ENCODE results near the gene SLIT1. TPM values are rescaled to one million over a fixed set of nuclear protein-coding genes. Genes with fewer than 3 reads are reported as not detected.

SLIT1 gene
- total RNA-seq, 1 experiment from 2014 or later: 1.0 TPM

DNA sequence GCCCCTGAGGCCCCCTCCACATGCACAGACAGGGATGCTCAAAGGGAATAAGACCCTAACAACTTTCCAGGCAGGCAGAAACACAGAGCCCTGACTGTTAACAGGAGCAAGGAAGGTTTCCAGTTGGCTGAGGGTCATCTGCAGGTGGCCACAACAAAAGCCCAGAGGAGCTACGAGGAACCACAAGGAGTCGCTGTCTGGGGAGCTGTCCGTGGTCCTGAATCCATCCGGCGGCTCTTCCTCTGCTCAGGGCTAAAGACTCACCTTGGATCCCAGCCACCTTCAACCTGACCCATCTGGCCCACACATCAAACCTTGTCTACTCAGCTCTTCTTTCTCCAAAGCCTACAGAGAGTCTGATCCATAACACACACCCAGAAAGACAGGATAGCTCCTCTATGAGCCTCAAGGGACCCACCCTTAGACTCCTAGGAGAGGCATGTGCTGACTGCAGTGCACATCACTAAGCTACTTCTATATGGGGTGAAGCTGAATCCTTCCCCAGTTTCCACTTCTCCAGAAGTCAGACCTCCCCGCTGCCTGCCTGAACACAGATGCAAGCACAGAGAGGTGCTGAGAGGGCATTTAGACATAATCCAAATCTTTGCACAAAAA lies 104.0 kb downstream of the SLIT1 start:
- no peaks in the 10 kb centered on the region for H3K79me2 ChIP-seq (ENCODE audit: low read length)
- no peak overlapping the region for H3K9ac ChIP-seq (ENCODE audit: low read length)
- no peaks in the 10 kb centered on the region for H3K9me3 ChIP-seq (ENCODE audit: low read length)
- H3K27me3 ChIP-seq (ENCODE audit: low read length): no peaks in the 10 kb centered on the region
- H3K4me2 ChIP-seq (ENCODE audit: low read depth, low read length, poor library complexity, severe bottlenecking): no peak overlapping the region
- H3K4me1 ChIP-seq (ENCODE audit: low read length): no peaks in the 10 kb centered on the region
- no peak overlapping the region for H3K27ac ChIP-seq (ENCODE audit: low read length)
- H3K4me3 ChIP-seq (ENCODE audit: low read length): no peak overlapping the region
- H3K9me2 ChIP-seq (replicated peaks; ENCODE audit: insufficient read depth, low read length): no peaks in the 10 kb centered on the region
- no peaks in the 10 kb centered on the region for H3K36me3 ChIP-seq (ENCODE audit: insufficient read depth, low read length)
- H4K20me1 ChIP-seq (ENCODE audit: insufficient read depth, low read depth, low read length): no peaks in the 10 kb centered on the region
- H2AFZ ChIP-seq (ENCODE audit: low read length): no peak overlapping the region
- peak; percentile 79 for DNase-seq

DNA sequence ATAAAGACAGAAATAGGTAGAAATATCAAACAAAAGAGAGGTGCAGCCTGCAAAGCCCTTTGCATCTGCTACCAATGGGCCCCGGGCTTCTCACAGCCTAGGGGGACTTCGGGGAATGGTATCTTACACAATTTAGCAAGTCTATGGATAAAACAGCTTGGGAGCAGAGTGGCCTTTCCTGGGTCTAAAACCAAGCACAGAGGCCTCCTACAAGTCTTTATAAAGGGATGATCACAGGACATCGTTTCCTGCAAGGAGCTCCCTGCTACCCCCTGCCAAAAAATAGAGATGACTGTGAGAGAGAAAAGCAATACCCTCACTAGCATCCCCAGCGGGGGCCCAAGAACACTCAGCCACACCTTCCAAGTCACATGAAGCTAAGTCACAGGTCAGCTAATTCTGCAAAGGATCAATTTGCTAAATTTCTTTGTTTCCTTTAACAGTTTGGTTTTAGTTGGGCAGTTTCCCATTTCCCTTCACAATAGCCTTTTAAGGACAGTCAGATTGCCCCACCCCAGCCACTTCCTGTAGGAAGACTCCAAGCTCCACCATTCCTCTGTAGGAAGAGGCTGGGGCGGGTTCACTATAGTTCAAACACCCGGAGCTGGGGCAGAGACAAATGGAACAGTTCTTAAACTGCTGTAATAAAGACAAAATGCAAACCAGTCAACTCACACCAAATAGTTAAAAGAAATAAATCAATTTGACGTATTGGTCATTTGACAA lies 105.5 kb downstream of the SLIT1 start:
- no peaks in the 10 kb centered on the region for H3K9me2 ChIP-seq (replicated peaks; ENCODE audit: insufficient read depth, low read length)
- no peak for DNase-seq
- no peaks in the 10 kb centered on the region for H3K4me1 ChIP-seq (ENCODE audit: low read length)
- no peaks in the 10 kb centered on the region for H3K79me2 ChIP-seq (ENCODE audit: low read length)
- no peaks in the 10 kb centered on the region for H3K27me3 ChIP-seq (ENCODE audit: low read length)
- no peak overlapping the region for H3K4me2 ChIP-seq (ENCODE audit: low read depth, low read length, poor library complexity, severe bottlenecking)
- H4K20me1 ChIP-seq (ENCODE audit: insufficient read depth, low read depth, low read length): no peaks in the 10 kb centered on the region
- H3K27ac ChIP-seq (ENCODE audit: low read length): no peak overlapping the region
- no peak overlapping the region for H3K4me3 ChIP-seq (ENCODE audit: low read length)
- no peaks in the 10 kb centered on the region for H3K36me3 ChIP-seq (ENCODE audit: insufficient read depth, low read length)
- H2AFZ ChIP-seq (ENCODE audit: low read length): no peak overlapping the region
- no peaks in the 10 kb centered on the region for H3K9me3 ChIP-seq (ENCODE audit: low read length)
- no peak overlapping the region for H3K9ac ChIP-seq (ENCODE audit: low read length)

DNA sequence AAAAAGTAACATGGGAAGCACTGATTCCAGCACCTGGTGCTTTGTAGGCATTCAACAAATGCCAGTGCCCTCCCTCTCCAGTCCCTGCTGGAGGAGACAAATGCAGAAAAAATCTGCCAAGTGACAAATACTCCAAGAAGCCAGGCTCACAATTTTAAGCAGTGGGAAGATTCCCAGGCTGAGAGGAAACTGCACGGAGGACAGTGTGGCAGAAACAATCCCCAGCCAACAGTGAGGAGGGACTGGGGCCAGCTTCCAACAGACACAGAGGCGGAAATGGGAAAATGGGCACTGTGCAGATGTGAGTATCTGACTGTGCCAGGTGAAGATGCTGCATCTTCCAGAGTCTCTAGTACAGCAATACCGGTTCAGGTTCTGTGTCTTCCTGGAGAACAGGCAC lies 106.3 kb downstream of the SLIT1 start:
- DNase-seq: no peak
- Histone ChIP-seq H3K4me1 (ENCODE audit: low read length) (no peaks in the 10 kb centered on the region), H4K20me1 (ENCODE audit: insufficient read depth, low read depth, low read length) (no peaks in the 10 kb centered on the region), H3K9me2 (replicated peaks; ENCODE audit: insufficient read depth, low read length) (no peaks in the 10 kb centered on the region), H3K27me3 (ENCODE audit: low read length) (no peaks in the 10 kb centered on the region), H3K79me2 (ENCODE audit: low read length) (no peaks in the 10 kb centered on the region), H3K27ac (ENCODE audit: low read length) (no peak overlapping the region), H3K4me2 (ENCODE audit: low read depth, low read length, poor library complexity, severe bottlenecking) (no peak overlapping the region), H3K9ac (ENCODE audit: low read length) (no peak overlapping the region), H3K4me3 (ENCODE audit: low read length) (no peak overlapping the region), H2AFZ (ENCODE audit: low read length) (no peak overlapping the region), H3K36me3 (ENCODE audit: insufficient read depth, low read length) (no peaks in the 10 kb centered on the region), H3K9me3 (ENCODE audit: low read length) (no peaks in the 10 kb centered on the region)

DNA sequence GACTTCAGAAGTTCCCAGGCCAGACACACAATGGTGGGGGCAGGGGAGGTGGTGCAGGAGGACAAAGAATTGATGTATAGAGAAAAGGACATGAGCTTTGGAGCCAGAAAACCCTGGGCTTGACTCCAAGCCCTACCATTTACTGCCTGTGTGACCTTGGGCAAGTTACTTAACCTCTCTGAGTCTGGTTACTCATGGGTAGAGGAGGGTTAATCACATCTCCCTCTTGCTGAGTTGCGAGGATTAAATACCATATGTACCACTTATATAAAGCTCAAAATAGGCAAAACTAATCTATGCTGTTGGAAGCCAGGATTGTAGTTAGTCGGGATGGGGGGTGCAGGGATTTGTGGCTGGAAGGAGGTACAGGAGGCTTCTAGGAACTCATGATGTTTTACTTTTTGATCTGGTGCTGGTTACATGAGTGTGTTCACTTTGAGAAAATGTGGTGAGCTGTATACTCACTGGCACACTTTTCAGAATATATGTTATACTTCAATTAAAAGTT lies 106.8 kb downstream of the SLIT1 start:
- Histone ChIP-seq H3K9ac (ENCODE audit: low read length) (no peak overlapping the region), H3K27me3 (ENCODE audit: low read length) (no peaks in the 10 kb centered on the region), H3K79me2 (ENCODE audit: low read length) (no peaks in the 10 kb centered on the region), H3K27ac (ENCODE audit: low read length) (no peak overlapping the region), H3K4me3 (ENCODE audit: low read length) (no peak overlapping the region), H2AFZ (ENCODE audit: low read length) (no peak overlapping the region), H3K9me2 (replicated peaks; ENCODE audit: insufficient read depth, low read length) (no peaks in the 10 kb centered on the region), H3K36me3 (ENCODE audit: insufficient read depth, low read length) (no peaks in the 10 kb centered on the region), H3K9me3 (ENCODE audit: low read length) (no peaks in the 10 kb centered on the region), H4K20me1 (ENCODE audit: insufficient read depth, low read depth, low read length) (no peaks in the 10 kb centered on the region), H3K4me2 (ENCODE audit: low read depth, low read length, poor library complexity, severe bottlenecking) (no peak overlapping the region), H3K4me1 (ENCODE audit: low read length) (no peaks in the 10 kb centered on the region)
- DNase-seq: no peak

DNA sequence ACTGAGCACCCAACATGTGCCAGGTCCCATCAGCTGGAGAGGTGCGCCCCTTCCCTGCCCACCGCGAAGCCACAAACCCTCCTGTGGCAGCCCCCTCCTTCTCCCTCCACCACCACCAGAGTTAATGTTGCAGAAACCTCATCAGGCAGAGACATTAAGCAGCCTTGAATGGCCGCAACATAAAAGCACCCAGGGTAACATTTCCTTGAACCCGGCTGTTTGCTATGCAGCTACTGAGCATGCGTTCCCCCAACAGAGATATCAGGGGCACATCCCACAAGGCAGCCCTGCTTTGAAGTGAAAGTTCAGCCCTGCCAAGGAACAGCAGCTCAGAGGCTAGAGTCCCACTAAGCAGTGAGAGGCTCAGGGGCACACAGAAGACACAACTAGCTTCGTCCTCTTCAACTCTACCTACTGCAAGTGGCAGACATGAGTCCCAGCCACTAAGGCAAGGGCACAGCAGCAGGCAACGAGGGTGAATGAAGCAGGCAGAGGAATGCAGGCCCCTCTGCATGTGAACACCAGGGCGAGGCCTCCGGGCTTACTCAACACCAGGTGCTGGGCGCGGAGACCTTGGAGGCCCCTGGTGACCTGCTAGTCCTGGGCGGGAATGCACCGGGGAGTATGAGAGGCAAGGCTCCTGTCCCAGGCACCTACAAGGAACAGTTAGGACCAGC lies 107.4 kb downstream of the SLIT1 start:
- Histone ChIP-seq H3K4me3 (ENCODE audit: low read length) (no peak overlapping the region), H4K20me1 (ENCODE audit: insufficient read depth, low read depth, low read length) (no peaks in the 10 kb centered on the region)
- no peak for DNase-seq

DNA sequence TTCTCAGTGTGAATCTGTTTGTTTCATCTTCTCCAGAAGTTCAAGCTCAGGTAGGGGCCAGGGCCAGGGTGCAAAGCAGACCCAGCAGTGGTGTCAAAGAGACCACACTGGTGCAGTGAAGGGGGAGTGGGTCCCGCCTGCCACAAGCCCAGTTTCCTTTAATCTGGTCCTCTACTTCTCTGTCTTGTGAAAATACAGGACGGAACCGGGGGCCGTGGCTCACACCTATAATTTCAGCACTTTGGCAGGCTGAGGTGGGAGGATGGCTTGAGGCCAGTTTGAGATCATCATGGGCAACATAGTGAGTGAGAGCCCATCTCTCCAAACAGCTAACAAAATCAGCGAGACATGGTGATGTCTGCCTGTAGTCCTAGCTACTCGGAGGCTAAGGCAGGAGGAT lies 109.0 kb downstream of the SLIT1 start:
- Histone ChIP-seq H4K20me1 (ENCODE audit: insufficient read depth, low read depth, low read length) (no peaks in the 10 kb centered on the region), H3K9ac (ENCODE audit: low read length) (no peak overlapping the region), H3K9me2 (replicated peaks; ENCODE audit: insufficient read depth, low read length) (no peaks in the 10 kb centered on the region), H3K36me3 (ENCODE audit: insufficient read depth, low read length) (no peaks in the 10 kb centered on the region), H3K4me2 (ENCODE audit: low read depth, low read length, poor library complexity, severe bottlenecking) (no peak overlapping the region), H3K4me3 (ENCODE audit: low read length) (no peak overlapping the region), H3K79me2 (ENCODE audit: low read length) (no peaks in the 10 kb centered on the region), H3K27me3 (ENCODE audit: low read length) (no peaks in the 10 kb centered on the region), H2AFZ (ENCODE audit: low read length) (no peak overlapping the region), H3K27ac (ENCODE audit: low read length) (no peak overlapping the region), H3K4me1 (ENCODE audit: low read length) (no peaks in the 10 kb centered on the region), H3K9me3 (ENCODE audit: low read length) (no peaks in the 10 kb centered on the region)
- DNase-seq: no peak

More for the DNA sequence above, 107.4 kb downstream of the SLIT1 start:
- H3K79me2 ChIP-seq (ENCODE audit: low read length): no peaks in the 10 kb centered on the region
- no peaks in the 10 kb centered on the region for H3K27me3 ChIP-seq (ENCODE audit: low read length)
- no peaks in the 10 kb centered on the region for H3K4me1 ChIP-seq (ENCODE audit: low read length)
- no peaks in the 10 kb centered on the region for H3K36me3 ChIP-seq (ENCODE audit: insufficient read depth, low read length)
- no peak overlapping the region for H2AFZ ChIP-seq (ENCODE audit: low read length)
- H3K4me2 ChIP-seq (ENCODE audit: low read depth, low read length, poor library complexity, severe bottlenecking): no peak overlapping the region
- no peak overlapping the region for H3K27ac ChIP-seq (ENCODE audit: low read length)
- H3K9me3 ChIP-seq (ENCODE audit: low read length): no peaks in the 10 kb centered on the region
- no peak overlapping the region for H3K9ac ChIP-seq (ENCODE audit: low read length)
- H3K9me2 ChIP-seq (replicated peaks; ENCODE audit: insufficient read depth, low read length): no peaks in the 10 kb centered on the region

DNA sequence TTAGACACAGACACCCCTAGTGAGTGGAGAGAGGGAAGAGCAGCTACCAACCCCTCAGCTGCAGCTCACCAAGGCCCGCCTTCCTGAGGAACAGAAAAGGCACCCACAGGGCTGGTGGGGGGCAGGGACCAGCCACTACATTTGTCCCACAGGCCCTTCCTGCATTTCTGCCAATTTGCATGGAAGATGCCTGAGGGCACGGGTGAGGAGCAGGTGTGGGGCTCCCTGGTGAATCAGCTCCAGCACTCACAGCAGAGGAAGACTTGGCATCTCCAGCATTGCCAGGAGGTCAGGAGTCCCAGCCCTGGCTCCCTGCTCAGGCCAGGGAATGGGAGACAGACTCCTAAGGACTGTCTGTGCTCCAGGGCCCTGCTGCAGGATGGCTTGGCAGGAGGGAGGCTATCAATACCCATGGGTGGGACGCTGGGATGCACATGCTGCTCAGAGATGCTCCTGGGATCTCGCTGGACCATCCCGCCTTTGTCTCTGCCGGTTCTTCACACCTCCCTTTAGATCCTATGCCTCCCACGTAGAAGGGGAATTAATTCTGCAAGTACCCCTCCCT lies 109.7 kb downstream of the SLIT1 start:
- H3K36me3 ChIP-seq (ENCODE audit: insufficient read depth, low read length): no peaks in the 10 kb centered on the region
- no peak overlapping the region for H3K4me3 ChIP-seq (ENCODE audit: low read length)
- H2AFZ ChIP-seq (ENCODE audit: low read length): no peak overlapping the region
- no peak for DNase-seq
- H3K4me2 ChIP-seq (ENCODE audit: low read depth, low read length, poor library complexity, severe bottlenecking): no peak overlapping the region
- no peaks in the 10 kb centered on the region for H3K9me3 ChIP-seq (ENCODE audit: low read length)
- no peaks in the 10 kb centered on the region for H4K20me1 ChIP-seq (ENCODE audit: insufficient read depth, low read depth, low read length)
- no peaks in the 10 kb centered on the region for H3K27me3 ChIP-seq (ENCODE audit: low read length)
- H3K79me2 ChIP-seq (ENCODE audit: low read length): no peaks in the 10 kb centered on the region
- H3K9ac ChIP-seq (ENCODE audit: low read length): no peak overlapping the region
- H3K9me2 ChIP-seq (replicated peaks; ENCODE audit: insufficient read depth, low read length): no peaks in the 10 kb centered on the region
- no peak overlapping the region for H3K27ac ChIP-seq (ENCODE audit: low read length)
- no peaks in the 10 kb centered on the region for H3K4me1 ChIP-seq (ENCODE audit: low read length)

DNA sequence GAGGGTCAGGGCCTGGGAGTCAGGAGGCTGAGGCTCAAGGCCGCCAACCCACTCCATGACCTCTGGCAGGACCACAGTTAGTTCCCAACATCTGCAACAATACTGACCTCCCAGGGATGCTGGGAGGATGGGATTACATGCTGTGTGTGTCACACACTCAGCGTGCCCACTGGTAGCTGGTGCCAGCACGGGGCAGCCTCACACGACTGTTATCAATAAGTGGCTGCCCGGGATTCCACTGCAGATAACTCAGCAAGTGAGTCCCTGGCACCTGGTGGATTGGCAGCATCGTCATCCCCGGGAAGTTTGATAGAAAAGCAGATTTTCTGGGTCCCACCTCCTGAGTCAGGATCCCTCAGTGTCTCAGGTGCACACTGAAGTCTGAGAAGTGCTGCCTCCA lies 110.3 kb downstream of the SLIT1 start:
- no peak overlapping the region for H3K27ac ChIP-seq (ENCODE audit: low read length)
- H2AFZ ChIP-seq (ENCODE audit: low read length): no peak overlapping the region
- H3K9me3 ChIP-seq (ENCODE audit: low read length): no peaks in the 10 kb centered on the region
- H3K4me1 ChIP-seq (ENCODE audit: low read length): no peaks in the 10 kb centered on the region
- no peaks in the 10 kb centered on the region for H3K27me3 ChIP-seq (ENCODE audit: low read length)
- no peak overlapping the region for H3K4me2 ChIP-seq (ENCODE audit: low read depth, low read length, poor library complexity, severe bottlenecking)
- no peak for DNase-seq
- no peaks in the 10 kb centered on the region for H4K20me1 ChIP-seq (ENCODE audit: insufficient read depth, low read depth, low read length)
- no peaks in the 10 kb centered on the region for H3K9me2 ChIP-seq (replicated peaks; ENCODE audit: insufficient read depth, low read length)
- H3K79me2 ChIP-seq (ENCODE audit: low read length): no peaks in the 10 kb centered on the region
- no peak overlapping the region for H3K9ac ChIP-seq (ENCODE audit: low read length)
- no peak overlapping the region for H3K4me3 ChIP-seq (ENCODE audit: low read length)
- H3K36me3 ChIP-seq (ENCODE audit: insufficient read depth, low read length): no peaks in the 10 kb centered on the region
